Metanephros (tissue), 2 donors: ENCODE data around the gene GSX2. TPM values are rescaled to one million over a fixed set of nuclear protein-coding genes. Genes with fewer than 3 reads are reported as not detected.

ENCODE experiments used
- small RNA-seq: library from RNA; depleted of rRNA; stranded (forward); fragments of <200 nt; gene quantifications from one replicate; pipeline ENCODE3, GENCODE V24; 2014; ENCODE audit warnings: low replicate concordance
- total RNA-seq: library from RNA; depleted of rRNA; stranded (reverse); fragments of >200 nt; gene quantifications from one replicate; pipeline ENCODE4 v1.2.3, GENCODE V29; 2014

Gene GSX2
- not detected for total RNA-seq

DNA sequence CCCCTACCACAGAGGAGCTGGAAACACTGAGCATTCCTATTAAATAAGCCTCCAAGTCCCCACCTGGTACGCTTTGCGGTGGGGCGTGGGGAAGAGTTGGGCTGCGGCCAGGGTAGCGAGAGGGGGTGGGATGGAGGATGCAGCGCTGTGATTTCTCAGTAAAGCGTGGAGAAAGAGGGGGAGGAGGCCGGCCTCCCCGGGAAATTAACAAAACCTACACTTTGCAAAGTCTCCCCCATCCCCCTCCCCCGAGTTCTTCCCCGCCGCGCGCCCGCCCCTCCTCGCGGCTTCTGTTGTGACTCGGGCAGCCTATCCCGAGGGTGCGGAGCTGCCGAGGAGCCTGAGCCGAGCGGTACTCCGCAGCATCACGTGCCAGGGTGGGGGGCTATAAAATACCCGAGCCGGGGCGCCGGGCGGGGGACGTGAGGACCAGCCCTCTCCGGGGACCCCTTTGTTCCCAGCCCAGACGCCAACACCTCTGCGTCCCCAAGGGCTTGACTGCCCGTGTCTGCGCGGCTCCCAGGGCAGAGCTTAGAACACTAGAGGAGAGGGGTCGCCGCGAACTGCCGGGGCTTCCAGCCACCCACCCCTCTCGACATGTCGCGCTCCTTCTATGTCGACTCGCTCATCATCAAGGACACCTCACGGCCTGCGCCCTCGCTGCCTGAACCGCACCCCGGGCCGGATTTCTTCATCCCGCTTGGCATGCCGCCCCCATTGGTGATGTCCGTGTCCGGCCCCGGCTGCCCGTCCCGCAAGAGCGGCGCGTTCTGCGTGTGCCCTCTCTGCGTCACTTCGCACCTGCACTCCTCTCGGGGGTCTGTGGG lies at the start of gene GSX2:
GSX2 (plus strand) TSS at position 416 of the 827 bp plus-strand sequence; CDS start at position 598, 182 bp downstream.

DNA sequence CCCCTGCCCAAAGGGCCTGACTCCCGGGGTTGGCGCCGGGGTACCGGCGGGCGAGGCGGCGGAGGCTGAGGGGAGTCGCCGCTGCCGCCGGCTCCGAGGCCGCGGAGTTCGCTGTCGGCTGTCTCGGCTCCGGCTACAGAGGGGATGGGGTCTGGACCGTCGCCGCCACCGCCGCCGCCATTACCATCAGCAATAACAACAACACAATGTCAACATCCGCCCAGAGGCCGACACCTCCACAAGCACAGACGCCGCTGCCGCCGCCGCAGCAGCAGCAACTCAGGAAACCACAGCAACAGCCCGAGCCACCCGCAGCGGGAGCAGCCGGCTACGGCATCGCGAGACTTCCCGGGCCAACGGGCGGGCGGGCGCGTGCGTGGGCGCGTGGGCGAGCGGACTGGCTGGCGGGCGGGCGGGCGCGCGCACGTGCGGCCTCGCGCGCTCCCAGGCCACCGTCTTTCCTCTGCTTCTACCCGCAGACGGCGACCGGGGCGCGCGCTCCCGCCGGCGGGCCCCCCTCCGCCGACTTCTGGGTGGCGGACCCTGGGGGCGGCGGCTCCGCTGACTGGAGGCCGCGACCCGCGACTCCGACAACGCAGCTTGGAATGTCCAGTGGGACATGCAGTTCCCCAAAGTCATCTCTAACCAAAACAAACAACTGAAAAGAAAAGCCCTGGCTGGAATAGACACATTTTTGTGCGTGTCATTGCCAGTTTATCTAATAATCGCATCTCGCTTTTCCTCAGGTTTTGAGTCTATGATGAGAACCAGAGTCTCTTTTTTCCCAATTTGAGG lies 35.4 kb upstream of the GSX2 start, which contains the start of gene CHIC2:
CHIC2 (minus strand) TSS at position 289 of the 795 bp plus-strand sequence. CDS start 305 bp downstream, outside the sequence.

Small RNAs within 50 kb of the gene (small RNA-seq; reads per million reads assigned to genes)
- gene AC110792.1 = not detected

Other genes starting within 250 kb of the GSX2 start
- gene CHIC2, start 35.6 kb upstream of the GSX2 start, total RNA-seq = 43.6 TPM
- 253 TPM for gene PDGFRA, start 129.1 kb downstream of the GSX2 start, total RNA-seq